AG09309 (cell line): ENCODE results near the gene ZDHHC11.
"Not testable (repeated sequence)": the region's sequence is repeated elsewhere in the genome, so short reads cannot be mapped to it uniquely, and the experiment has no call there.

Source experiments
- DNase-seq: peaks from one replicate; pipeline ENCODE4 v3.0.0-alpha.2; 2010; ENCODE audit warnings: low read depth
- H3K4me3 ChIP-seq: 2 replicates; pipeline ENCODE4 v1.5.1; 2011; ENCODE audit warnings: mild to moderate bottlenecking, low read depth, low read length, moderate library complexity; ENCODE audit not compliant: control insufficient read depth

Gene ZDHHC11

GRCh38 chr5:845676-846601 lies 4.8 kb downstream of the ZDHHC11 start:
- not testable (repeated sequence) for H3K4me3 ChIP-seq, DNase-seq

DNA sequence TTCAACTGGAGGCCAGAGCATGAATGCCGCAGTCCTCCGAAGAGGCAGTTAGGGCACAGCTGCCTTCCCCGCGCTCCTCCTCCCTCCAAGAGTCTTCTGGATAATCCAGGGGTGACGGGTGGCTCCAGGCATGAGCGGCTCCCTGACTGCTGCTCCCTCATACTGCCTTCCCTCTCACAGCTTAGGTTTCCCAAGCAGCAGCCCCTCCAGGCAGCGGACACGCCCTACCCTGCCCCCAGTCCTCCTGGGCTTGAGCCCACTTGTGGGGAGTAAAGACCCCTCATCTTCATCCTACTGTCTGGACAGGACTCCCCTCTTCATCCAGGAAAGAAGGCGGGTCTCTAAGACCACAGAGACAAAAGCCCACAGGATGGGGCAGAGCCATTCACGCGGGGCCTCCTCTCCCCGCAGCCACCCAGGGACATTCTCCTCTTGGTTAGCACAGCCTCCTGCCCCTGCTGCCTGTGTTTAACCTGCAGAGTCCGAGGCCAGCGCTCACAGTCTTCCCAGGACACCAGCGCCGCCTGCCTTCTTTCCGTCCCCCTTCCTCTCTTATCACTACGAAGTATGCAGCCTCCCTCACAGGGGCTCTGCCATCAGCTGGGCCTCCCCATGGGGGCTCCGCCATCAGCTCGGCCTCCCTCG lies 5.6 kb downstream of the ZDHHC11 start:
- DNase-seq, H3K4me3 ChIP-seq: not testable (repeated sequence)

DNA sequence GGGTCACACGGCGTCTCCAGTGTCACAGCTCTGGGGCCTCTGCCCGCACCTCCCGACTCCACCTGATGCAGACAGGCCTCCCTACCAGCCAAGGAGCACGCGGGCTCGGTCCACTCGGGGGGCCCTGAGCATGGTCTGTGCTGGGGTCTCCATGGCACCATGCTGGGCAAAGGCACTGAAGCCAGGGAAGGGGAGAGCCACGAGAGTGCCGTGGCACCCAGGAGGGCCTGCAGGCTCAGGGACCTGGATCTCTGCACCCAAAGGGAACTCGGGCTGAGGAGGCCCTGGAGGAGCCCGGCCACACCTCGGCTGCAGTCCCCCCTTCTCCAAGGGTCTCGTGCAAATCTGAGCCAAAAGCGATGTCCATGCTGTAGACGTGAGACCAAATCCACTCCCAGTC lies 6.4 kb downstream of the ZDHHC11 start:
- not testable (repeated sequence) for H3K4me3 ChIP-seq, DNase-seq

- DNase-seq, H3K4me3 ChIP-seq: not testable (repeated sequence)
These were observed 6.9 kb downstream of the ZDHHC11 start for GRCh38 chr5:843926-844325.

GRCh38 chr5:843371-843770 lies 7.4 kb downstream of the ZDHHC11 start:
- H3K4me3 ChIP-seq, DNase-seq: not testable (repeated sequence)

- not testable (repeated sequence) for H3K4me3 ChIP-seq, DNase-seq
These were observed 8.2 kb downstream of the ZDHHC11 start for GRCh38 chr5:842402-843221.

GRCh38 chr5:841531-842401 lies 9.0 kb downstream of the ZDHHC11 start:
- not testable (repeated sequence) for H3K4me3 ChIP-seq, DNase-seq

- not testable (repeated sequence) for DNase-seq, H3K4me3 ChIP-seq
These were observed 9.8 kb downstream of the ZDHHC11 start for GRCh38 chr5:840974-841435.

DNA sequence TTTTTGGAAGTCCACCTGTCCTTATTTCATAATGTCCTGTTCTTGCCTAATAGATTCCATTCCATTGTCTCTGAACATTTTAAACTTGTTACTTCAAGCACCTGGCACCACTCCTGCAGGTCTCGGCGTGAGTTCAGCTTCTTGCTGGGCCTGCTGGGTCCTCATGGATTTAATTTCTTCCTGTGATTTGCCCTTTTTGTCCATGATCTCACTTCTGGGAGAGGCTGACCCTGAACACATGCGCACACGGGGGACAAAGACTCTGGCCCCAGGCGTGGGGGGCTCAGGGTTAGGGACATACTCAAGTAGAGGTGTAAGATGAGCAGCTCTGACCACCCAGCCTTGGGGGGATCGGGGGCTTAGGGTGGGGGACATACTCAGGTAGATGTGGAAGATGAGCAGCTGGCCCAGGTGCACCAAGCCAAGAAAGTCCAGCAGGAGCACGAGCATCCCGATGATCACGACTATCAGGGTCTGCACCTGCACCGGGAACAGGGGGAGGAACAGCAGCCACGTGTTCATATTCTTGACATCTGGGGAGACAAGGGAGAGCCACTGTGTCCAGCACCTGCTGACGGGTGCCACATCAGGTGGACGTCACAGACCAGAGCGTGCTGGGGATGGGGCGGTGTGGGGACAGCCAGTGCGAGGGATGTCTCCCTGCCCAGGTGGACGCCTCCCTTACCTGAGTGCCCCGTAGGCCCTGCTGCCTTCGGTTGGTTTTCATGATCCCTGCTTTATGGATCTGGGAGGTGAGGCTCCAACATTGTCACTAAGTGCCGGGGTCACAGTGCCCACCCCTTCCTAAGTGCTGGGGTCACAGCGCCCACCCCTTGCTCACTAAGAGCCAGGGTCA lies 10.4 kb downstream of the ZDHHC11 start:
- H3K4me3 ChIP-seq, DNase-seq: not testable (repeated sequence)

- DNase-seq, H3K4me3 ChIP-seq: not testable (repeated sequence)
These were observed 12.3 kb downstream of the ZDHHC11 start for GRCh38 chr5:838431-838851.

DNA sequence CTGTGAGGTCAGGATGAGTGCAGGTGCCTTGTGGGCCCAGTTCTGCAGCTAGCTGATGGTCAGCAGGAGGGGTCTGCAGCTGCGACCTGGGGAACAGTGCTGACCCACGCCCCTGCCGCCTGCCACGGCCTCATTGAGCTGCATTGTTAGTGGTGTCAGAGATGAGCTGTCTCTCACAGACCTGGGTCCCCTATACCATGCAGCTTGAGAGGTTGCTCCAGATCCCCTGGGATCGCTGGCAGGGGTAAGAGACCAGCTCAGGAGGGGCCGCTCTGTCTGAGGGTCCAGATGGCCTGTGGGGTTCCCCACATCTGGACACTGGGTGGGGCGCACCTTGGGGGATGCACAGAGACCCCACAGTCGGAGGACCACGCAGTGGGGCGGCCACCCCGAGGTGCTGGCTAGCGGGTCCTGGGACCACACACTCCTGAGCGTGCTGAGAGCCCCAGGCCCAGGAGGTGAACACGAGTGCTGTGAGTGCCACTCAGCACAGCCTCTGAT lies 13.1 kb downstream of the ZDHHC11 start:
- not testable (repeated sequence) for H3K4me3 ChIP-seq, DNase-seq

- not testable (repeated sequence) for DNase-seq, H3K4me3 ChIP-seq
These were observed 14.7 kb downstream of the ZDHHC11 start for GRCh38 chr5:835933-836612.

- DNase-seq, H3K4me3 ChIP-seq: not testable (repeated sequence)
These were observed 16.8 kb downstream of the ZDHHC11 start for GRCh38 chr5:834013-834412.

GRCh38 chr5:828194-828593 lies 22.6 kb downstream of the ZDHHC11 start:
- H3K4me3 ChIP-seq, DNase-seq: not testable (repeated sequence)

GRCh38 chr5:825544-825943 lies 25.2 kb downstream of the ZDHHC11 start:
- H3K4me3 ChIP-seq, DNase-seq: not testable (repeated sequence)
